ENCODE data around the gene PDCD7.
"Not testable (repeated sequence)": the region's sequence is repeated elsewhere in the genome, so short reads cannot be mapped to it uniquely, and the experiment has no call there.

Gene PDCD7

GRCh38 chr15:65091946-65092770 lies 41.5 kb downstream of the PDCD7 start:
- DNase-seq (ENCODE audit: low read depth) = no peak

GRCh38 chr15:65089206-65089824 lies 44.3 kb downstream of the PDCD7 start:
- DNase-seq (ENCODE audit: low read depth) = no peak

GRCh38 chr15:65088643-65089021 lies 45.0 kb downstream of the PDCD7 start:
- no peak for DNase-seq (ENCODE audit: low read depth)

GRCh38 chr15:65087873-65088642 lies 45.5 kb downstream of the PDCD7 start:
- DNase-seq (ENCODE audit: low read depth) = no peak

- no peak for DNase-seq (ENCODE audit: low read depth)
Observed at GRCh38 chr15:65087411-65087810, 46.2 kb downstream of the PDCD7 start.

- peak; percentile 18 for DNase-seq (ENCODE audit: low read depth)
Observed at GRCh38 chr15:65086680-65087111, 46.9 kb downstream of the PDCD7 start.

GRCh38 chr15:65085990-65086679 lies 47.5 kb downstream of the PDCD7 start:
- DNase-seq (ENCODE audit: low read depth) = peak; percentile 52

- DNase-seq (ENCODE audit: low read depth) = no peak
Observed at GRCh38 chr15:65085207-65085753, 48.3 kb downstream of the PDCD7 start.

- DNase-seq (ENCODE audit: low read depth) = no peak
Observed at GRCh38 chr15:65084500-65085206, 49.0 kb downstream of the PDCD7 start.

- DNase-seq (ENCODE audit: low read depth) = peak; percentile 28
Observed at GRCh38 chr15:65083262-65083701, 50.3 kb downstream of the PDCD7 start.

- peak; percentile 8 for DNase-seq (ENCODE audit: low read depth)
Observed at GRCh38 chr15:65082303-65082953, 51.2 kb downstream of the PDCD7 start.

- DNase-seq (ENCODE audit: low read depth) = peak; percentile 52
Observed at GRCh38 chr15:65081758-65082157, 51.9 kb downstream of the PDCD7 start.

GRCh38 chr15:65081270-65081669 lies 52.3 kb downstream of the PDCD7 start:
- DNase-seq (ENCODE audit: low read depth) = no peak

- no peak for DNase-seq (ENCODE audit: low read depth)
Observed at GRCh38 chr15:65079580-65079979, 54.0 kb downstream of the PDCD7 start.

GRCh38 chr15:65077981-65078352 lies 55.6 kb downstream of the PDCD7 start:
- peak; percentile 53 for DNase-seq (ENCODE audit: low read depth)

- no peak for DNase-seq (ENCODE audit: low read depth)
Observed at GRCh38 chr15:65077291-65077980, 56.2 kb downstream of the PDCD7 start.

- no peak for DNase-seq (ENCODE audit: low read depth)
Observed at GRCh38 chr15:65076486-65077290, 56.9 kb downstream of the PDCD7 start, which contains the start of gene KBTBD13. Gene KBTBD13 (plus strand): TSS chr15:65076746. CDS start chr15:65076816, 70 bp downstream.

GRCh38 chr15:65075607-65076395 lies 57.8 kb downstream of the PDCD7 start:
- not testable (repeated sequence) for DNase-seq (ENCODE audit: low read depth)
